Jurkat, Clone E6-1 (cell line): ENCODE measurements around the gene CYB5R2.

Experiments used
- DNase-seq: peaks from one replicate; pipeline ENCODE4 v3.0.0-alpha.2; 2011; ENCODE audit warnings: low read depth, low spot score
- H3K4me3 ChIP-seq: 2 replicates; pipeline ENCODE4 v1.5.1; 2011; ENCODE audit warnings: mild to moderate bottlenecking, low read length, control low read depth, moderate library complexity

CYB5R2 gene

DNA sequence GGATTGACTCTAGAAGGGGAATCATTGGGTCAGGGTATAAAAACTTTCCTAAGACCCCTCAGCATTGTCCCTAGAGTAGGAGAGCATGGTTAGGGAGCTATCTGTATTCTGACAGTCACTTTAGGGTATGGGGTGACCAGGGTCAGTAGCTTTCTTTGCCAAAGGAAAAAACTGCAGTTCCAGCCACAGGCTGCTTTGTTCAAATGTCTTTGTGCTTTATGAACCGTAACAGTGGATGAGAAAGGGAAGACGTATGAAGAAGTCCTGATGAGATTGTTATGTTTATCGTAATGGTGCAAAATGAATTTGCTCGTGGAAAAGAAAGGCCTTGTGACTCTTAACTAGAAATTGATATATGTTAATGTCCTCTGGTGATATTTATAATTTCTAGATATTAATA, 30.0 kb downstream of the CYB5R2 start:
- no peak overlapping the region for H3K4me3 ChIP-seq

GRCh38 chr11:7642747-7643146, 30.6 kb downstream of the CYB5R2 start:
- DNase-seq, result no peak

More for the DNA sequence above, 30.0 kb downstream of the CYB5R2 start:
- no peak for DNase-seq

DNA sequence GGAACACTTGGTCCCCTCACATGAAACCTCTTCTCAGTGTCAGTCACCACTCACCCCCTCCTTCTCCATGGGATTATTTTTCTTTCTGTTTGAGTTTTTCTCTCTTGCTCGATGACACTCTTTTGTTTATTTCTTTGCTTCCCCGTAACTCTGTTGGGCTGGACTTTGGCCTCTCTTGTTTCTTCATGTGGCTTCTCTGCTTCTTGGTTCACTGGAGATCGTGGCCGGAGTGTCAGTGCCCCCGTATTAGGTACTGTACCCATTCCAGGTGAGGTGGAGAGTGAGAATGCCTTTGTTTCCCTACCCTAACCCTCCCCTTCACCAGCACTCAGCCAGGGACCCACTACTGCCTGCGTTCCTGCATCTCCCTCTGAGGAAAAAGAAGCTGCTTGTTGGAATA, 32.5 kb downstream of the CYB5R2 start:
- H3K4me3 ChIP-seq, result no peak overlapping the region
- DNase-seq, result no peak

More at GRCh38 chr11:7642747-7643146, 30.6 kb downstream of the CYB5R2 start:
- no peak overlapping the region for H3K4me3 ChIP-seq

DNA sequence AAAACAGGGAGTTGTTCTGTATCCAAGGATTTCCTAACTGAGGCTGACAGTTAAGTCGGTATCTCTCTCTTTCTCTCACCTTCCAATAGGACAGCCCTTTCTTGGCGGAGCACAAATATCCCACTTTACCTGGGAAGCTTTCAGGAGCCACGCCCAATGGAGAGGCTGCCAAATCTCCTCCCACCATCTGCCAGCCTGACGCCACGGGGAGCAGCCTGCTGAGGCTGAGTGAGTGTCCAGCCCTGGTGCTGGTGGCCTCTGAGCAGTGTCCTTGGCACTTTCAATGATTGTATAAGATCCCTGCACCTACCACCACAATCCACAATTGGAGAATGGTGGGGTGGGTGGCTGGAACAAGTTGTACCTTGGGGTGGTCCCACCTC, 33.7 kb downstream of the CYB5R2 start:
- no peak overlapping the region for H3K4me3 ChIP-seq
- no peak for DNase-seq

- no peak overlapping the region for H3K4me3 ChIP-seq
- DNase-seq, result no peak
Measured at GRCh38 chr11:7638710-7639642, 34.3 kb downstream of the CYB5R2 start.

- DNase-seq, result no peak
- H3K4me3 ChIP-seq, result no peak overlapping the region
Measured at GRCh38 chr11:7637447-7638157, 35.7 kb downstream of the CYB5R2 start.

DNA sequence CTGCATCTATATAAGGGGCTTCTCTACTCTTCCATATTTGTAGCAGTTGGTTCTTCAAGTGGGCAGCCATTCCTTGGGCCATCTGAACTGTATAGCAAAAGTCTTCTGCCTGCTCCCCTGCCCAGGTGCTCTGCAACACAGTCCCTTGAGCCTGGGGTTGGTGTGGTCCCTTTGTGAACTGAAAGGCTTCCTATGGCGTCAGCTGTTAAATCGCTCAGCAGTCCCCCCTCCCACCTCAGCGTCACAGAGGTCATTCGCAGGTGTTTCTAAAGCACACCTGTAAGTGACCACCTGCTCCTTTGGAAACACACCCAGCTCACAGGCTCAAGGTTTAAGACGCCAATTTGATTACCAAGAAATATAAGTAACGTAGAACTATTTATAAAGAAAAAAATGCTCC, 37.0 kb downstream of the CYB5R2 start:
- DNase-seq, result no peak
- H3K4me3 ChIP-seq, result no peak overlapping the region

DNA sequence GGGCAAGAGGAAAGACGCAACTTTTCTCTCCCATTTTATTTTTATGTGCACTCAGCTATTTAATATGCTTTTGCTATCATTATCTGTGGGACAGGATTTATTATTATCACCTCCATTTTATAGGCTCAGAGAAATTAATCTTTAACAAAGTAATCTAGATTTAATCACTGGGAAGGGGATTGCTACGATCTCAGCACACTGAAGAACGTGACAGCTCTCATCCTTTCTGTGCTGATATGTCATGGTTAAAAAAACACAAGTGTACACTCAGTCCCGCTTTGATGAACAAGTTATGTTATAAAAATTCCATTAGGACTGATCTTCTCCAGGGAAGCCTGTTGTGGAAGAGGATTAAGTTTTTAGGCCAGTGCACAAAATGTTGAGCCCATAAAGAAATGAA, 37.6 kb downstream of the CYB5R2 start:
- no peak overlapping the region for H3K4me3 ChIP-seq
- no peak for DNase-seq

- no peak for DNase-seq
- H3K4me3 ChIP-seq, result no peak overlapping the region
Measured at GRCh38 chr11:7635137-7635536, 38.2 kb downstream of the CYB5R2 start.

- no peak overlapping the region for H3K4me3 ChIP-seq
- DNase-seq, result no peak
Measured at GRCh38 chr11:7632211-7632610, 41.1 kb downstream of the CYB5R2 start.

DNA sequence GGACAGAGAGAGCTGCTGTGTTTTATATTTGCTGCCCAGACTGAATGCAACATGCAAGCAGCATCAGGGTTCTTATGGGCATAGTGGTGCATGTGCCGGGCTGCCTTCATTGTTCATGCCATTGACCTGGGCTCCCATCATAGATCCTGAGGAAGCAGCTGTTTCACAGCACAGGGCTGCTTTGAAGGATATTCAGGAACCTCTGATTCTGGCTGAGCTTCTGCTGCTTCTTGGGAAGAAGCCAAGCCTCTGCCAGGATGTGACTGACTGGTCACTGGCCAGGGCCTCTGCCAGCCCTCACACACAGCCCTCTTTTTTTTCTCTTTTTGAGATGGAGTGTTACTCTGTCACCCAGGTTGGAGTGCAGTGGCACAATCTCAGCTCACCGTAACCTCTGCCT, 43.3 kb downstream of the CYB5R2 start:
- DNase-seq, result no peak
- H3K4me3 ChIP-seq, result no peak overlapping the region

DNA sequence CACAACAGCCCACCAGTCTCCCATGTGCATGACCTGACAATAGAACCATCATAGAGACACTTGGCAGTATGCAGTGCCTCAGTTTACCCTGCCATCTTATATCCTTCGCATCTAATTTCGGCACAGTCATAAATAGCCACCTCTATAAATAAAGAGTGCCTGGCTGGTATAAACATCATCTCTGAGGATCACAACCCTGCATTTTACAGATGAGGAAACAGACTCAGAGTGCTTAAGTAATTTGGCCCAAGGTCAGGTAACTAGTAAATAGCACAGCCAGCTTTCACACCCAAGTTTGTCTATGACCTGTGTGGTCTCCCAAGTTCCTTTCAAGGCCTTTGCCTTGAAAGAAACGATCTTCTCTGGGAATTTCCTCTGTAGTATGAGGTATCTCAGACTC, 44.6 kb downstream of the CYB5R2 start:
- no peak overlapping the region for H3K4me3 ChIP-seq
- DNase-seq, result no peak

DNA sequence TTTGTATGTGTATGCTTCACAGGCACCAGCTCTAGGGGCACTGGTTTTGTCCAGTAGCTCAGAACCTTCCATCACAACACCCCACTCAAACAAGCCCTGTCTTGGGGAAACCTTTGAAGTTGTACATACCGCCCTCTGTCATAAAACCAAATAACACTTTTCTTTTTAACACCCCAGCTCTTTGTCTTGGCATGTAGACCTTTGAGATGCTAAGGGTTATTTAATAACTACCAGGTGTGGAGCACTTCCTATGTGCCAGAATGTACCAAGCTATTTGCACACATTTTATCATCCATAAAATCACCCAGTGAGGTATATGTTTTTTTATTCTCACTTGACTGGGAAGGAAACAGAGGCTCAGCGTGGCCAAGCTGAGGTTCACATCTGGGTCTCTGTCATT, 50.6 kb downstream of the CYB5R2 start:
- no peak for DNase-seq
- no peak overlapping the region for H3K4me3 ChIP-seq

- no peak overlapping the region for H3K4me3 ChIP-seq
- DNase-seq, result no peak
Measured at GRCh38 chr11:7621554-7621953, 51.7 kb downstream of the CYB5R2 start.

DNA sequence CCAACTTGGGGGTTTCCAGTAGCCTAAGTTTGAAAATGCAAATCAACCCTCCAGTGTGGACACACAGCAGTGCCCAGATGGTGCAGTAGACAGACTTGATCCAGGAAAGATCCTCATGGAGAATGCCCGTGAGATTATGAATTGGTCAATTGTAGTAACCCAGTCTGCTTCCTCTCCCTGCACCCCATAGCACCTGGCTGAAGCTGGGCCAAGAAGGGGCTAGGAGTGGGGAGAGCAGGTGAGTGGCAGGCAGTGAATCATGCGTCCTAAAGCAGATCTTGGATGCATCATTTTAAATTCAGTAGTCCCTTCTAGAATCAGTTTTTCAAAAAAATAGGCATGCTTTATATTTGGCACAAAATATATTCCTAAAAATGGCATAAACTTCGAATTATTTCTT, 52.2 kb downstream of the CYB5R2 start:
- DNase-seq, result no peak
- no peak overlapping the region for H3K4me3 ChIP-seq

DNA sequence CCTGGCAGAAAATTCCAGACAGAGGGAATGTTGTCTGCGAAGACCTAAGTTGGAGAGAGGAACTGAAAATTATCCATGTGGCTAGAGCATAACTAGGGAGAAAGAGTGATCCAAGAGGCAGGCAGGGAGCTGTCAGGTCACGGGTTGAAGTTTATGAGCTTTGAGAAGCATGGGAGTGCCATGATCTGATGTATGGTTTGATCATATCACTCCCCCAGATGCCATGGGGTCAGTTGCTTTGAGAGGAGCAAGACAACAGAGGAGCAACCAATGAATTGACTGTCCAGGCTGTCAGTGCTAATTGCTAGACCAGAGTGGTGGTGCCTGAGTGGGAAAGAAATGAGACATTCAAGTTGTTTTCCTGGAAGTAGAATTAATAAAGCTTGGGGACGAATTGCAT, 54.0 kb downstream of the CYB5R2 start:
- H3K4me3 ChIP-seq, result no peak overlapping the region
- DNase-seq, result no peak

DNA sequence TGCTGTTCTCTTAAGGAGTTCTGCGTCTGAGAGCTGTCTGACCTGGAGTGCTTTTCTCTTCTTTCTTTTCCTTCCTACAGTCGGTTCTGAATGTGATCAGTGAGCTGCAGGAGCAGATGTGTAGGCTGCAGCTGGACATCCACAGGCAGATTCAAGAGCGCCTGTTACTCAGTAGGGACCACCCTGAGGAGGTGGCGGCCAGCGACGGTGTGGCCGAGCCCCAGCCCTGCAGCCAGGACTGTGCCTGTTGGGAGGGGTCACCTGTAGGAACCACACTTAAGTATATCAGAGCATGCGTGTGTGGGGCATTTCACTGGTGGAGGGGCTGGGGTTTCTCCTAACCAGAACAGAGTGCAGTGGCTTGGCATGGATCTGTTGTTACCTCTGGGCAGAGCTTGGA, 56.3 kb downstream of the CYB5R2 start:
- DNase-seq, result no peak
- no peak overlapping the region for H3K4me3 ChIP-seq
